CD4-positive, alpha-beta T cell treated with Interleukin-17A for 1 hour (primary cell): ENCODE measurements around the gene SPTB.

Experiments used
- DNase-seq: peaks from one replicate; pipeline ENCODE4 v3.0.0-alpha.2; 2020

The SPTB gene

GRCh38 chr14:64743061-64743460 is 136.6 kb downstream of the SPTB start:
- DNase-seq: no peak

GRCh38 chr14:64741961-64742360 is 137.7 kb downstream of the SPTB start:
- DNase-seq: no peak

- no peak for DNase-seq
Measured at GRCh38 chr14:64741200-64741599, 138.5 kb downstream of the SPTB start.

- DNase-seq: no peak
Measured at GRCh38 chr14:64738281-64738804, 141.4 kb downstream of the SPTB start.

GRCh38 chr14:64737391-64738280 is 142.1 kb downstream of the SPTB start:
- DNase-seq: no peak

- DNase-seq: no peak
Measured at GRCh38 chr14:64736271-64737169, 143.2 kb downstream of the SPTB start.

- DNase-seq: peak; percentile 16
Measured at GRCh38 chr14:64734990-64735389, 144.7 kb downstream of the SPTB start.

GRCh38 chr14:64733899-64734298 is 145.8 kb downstream of the SPTB start:
- peak; percentile 16 for DNase-seq

GRCh38 chr14:64733321-64733720 is 146.4 kb downstream of the SPTB start:
- DNase-seq: no peak

GRCh38 chr14:64732536-64733120 is 147.1 kb downstream of the SPTB start:
- DNase-seq: no peak

- no peak for DNase-seq
Measured at GRCh38 chr14:64732066-64732465, 147.6 kb downstream of the SPTB start.

GRCh38 chr14:64731141-64731581 is 148.5 kb downstream of the SPTB start:
- DNase-seq: no peak

GRCh38 chr14:64730681-64731080 is 149.0 kb downstream of the SPTB start:
- DNase-seq: no peak

- DNase-seq: no peak
Measured at GRCh38 chr14:64730061-64730440, 149.7 kb downstream of the SPTB start.

GRCh38 chr14:64729386-64730060 is 150.2 kb downstream of the SPTB start:
- DNase-seq: no peak

GRCh38 chr14:64728856-64729255 is 150.9 kb downstream of the SPTB start:
- no peak for DNase-seq

GRCh38 chr14:64728106-64728505 is 151.6 kb downstream of the SPTB start:
- peak; percentile 14 for DNase-seq

GRCh38 chr14:64727551-64728071 is 152.1 kb downstream of the SPTB start:
- no peak for DNase-seq

GRCh38 chr14:64726585-64726890 is 153.2 kb downstream of the SPTB start:
- DNase-seq: peak; percentile 56

GRCh38 chr14:64725879-64726584 is 153.7 kb downstream of the SPTB start:
- DNase-seq: no peak

GRCh38 chr14:64725261-64725815 is 154.4 kb downstream of the SPTB start:
- no peak for DNase-seq

GRCh38 chr14:64724578-64724930 is 155.2 kb downstream of the SPTB start:
- no peak for DNase-seq
